Endothelial cell of umbilical vein (primary cell): ENCODE results near the gene RANGRF. TPM values are rescaled to one million over a fixed set of nuclear protein-coding genes. Genes with fewer than 3 reads are reported as not detected.

Experiments used
- BruUV-seq: library from RNA; stranded (reverse); fragments of 400-500 nt; replicated peaks from 2 replicates; lab custom pipeline; 2021; lab: Mats Ljungman, UMichigan
- CTCF ChIA-PET: fragments of 300-600, 350-600 bp; sonication (Branson Sonifier 250); formaldehyde crosslinking; loops from one replicate; lab custom pipeline; 2021; ENCODE audit warnings: antibody characterized with exemption, inconsistent platforms; lab: Charles Lee
- POLR2A ChIA-PET: fragments of 300-600, 350-600 bp; sonication (Branson Sonifier 250); formaldehyde crosslinking; loops from one replicate; lab custom pipeline; 2021; ENCODE audit warnings: antibody characterized with exemption, inconsistent platforms; lab: Charles Lee
- DNase-seq: peaks from one replicate; pipeline ENCODE4 v3.0.0-alpha.2; 2011; ENCODE audit warnings: low read depth, low spot score
- FAIRE-seq: peaks from 2 replicates; lab custom pipeline; 2011; peaks lifted over from hg19 to GRCh38; lab: Jason Lieb, UNC
- H2AFZ ChIP-seq: 2 replicates; pipeline ENCODE4 v1.6.0; 2012; ENCODE audit warnings: low read depth, low read length, control low read depth, inconsistent platforms
- H3K27ac ChIP-seq: 2 replicates; pipeline ENCODE4 v1.5.1; 2011; ENCODE audit warnings: low read depth, mild to moderate bottlenecking, control low read depth, low read length, moderate library complexity; ENCODE audit not compliant: insufficient read depth
- H3K27me3 ChIP-seq, 2 experiments: 2 replicates each; pipeline versions ENCODE4 v1.6.0 to v1.6.1; 2011; ENCODE audit warnings: low read length in 2 of 2, mixed read lengths in 1 of 2; ENCODE audit not compliant: control insufficient read depth in 2 of 2, insufficient read depth in 2 of 2
- H3K36me3 ChIP-seq, 2 experiments: 2 replicates in 1 of 2; 3 replicates in 1 of 2; pipeline ENCODE4 v1.5.1; 2011; ENCODE audit warnings: low read length in 2 of 2, mild to moderate bottlenecking in 1 of 2, moderate library complexity in 1 of 2; ENCODE audit not compliant: control insufficient read depth in 2 of 2, insufficient read depth in 2 of 2; ENCODE audit errors: extremely low read depth in 1 of 2
- H3K4me1 ChIP-seq: 3 replicates; pipeline ENCODE4 v1.5.1; 2011; ENCODE audit warnings: mild to moderate bottlenecking, low read length; ENCODE audit not compliant: control insufficient read depth, insufficient read depth; ENCODE audit errors: extremely low read depth
- H3K4me2 ChIP-seq: 2 replicates; pipeline ENCODE4 v1.6.1; 2011; ENCODE audit warnings: low read length, control low read depth, mixed read lengths; ENCODE audit not compliant: insufficient read depth
- H3K4me3 ChIP-seq, 3 experiments: fragments of 200-600 bp in 1 of 3; sonication (generic), shearing (Covaris generic) in 1 of 3; replicated peaks in 1 of 3; 2 replicates each; pipeline ENCODE4 v1.5.1; 2011 to 2016; ENCODE audit warnings: control low read depth in 3 of 3, low read length in 3 of 3, mild to moderate bottlenecking in 2 of 3, inconsistent platforms in 1 of 3, low read depth in 1 of 3, moderate library complexity in 1 of 3; ENCODE audit not compliant: insufficient read depth in 1 of 3
- H3K79me2 ChIP-seq: 2 replicates; pipeline ENCODE4 v1.6.0; 2012; ENCODE audit warnings: low read length, inconsistent platforms; ENCODE audit not compliant: control insufficient read depth, insufficient read depth
- H3K9ac ChIP-seq: replicated peaks from 2 replicates; pipeline ENCODE3; 2011; ENCODE audit warnings: low read length, control low read depth; ENCODE audit not compliant: insufficient read depth; ENCODE audit errors: extremely low read depth
- H3K9me1 ChIP-seq: replicated peaks from 3 replicates; pipeline ENCODE4 v1.6.0; 2011; ENCODE audit warnings: mild to moderate bottlenecking, low read length; ENCODE audit not compliant: control insufficient read depth, insufficient read depth; ENCODE audit errors: extremely low read depth
- H3K9me3 ChIP-seq: replicated peaks from 2 replicates; pipeline ENCODE4 v1.5.1; 2012; ENCODE audit warnings: low read length, inconsistent platforms; ENCODE audit not compliant: control insufficient read depth, insufficient read depth
- H4K20me1 ChIP-seq: replicated peaks from 2 replicates; pipeline ENCODE3; 2011; ENCODE audit warnings: mild to moderate bottlenecking, low read length; ENCODE audit not compliant: control insufficient read depth, insufficient read depth; ENCODE audit errors: extremely low read depth
- CTCF ChIP-seq, 2 donors: IDR thresholded peaks; 1 replicate in 1 of 2; 2 replicates in 1 of 2; pipeline ENCODE4 v1.5.1; 2011; ENCODE audit warnings: low read length in 2 of 2, mild to moderate bottlenecking in 2 of 2, moderate library complexity in 2 of 2, control low read depth in 1 of 2, inconsistent platforms in 1 of 2, low read depth in 1 of 2; ENCODE audit not compliant: insufficient read depth in 1 of 2; ENCODE audit errors: extremely low read depth in 1 of 2
- EZH2 ChIP-seq: IDR thresholded peaks from 2 replicates; pipeline ENCODE4 v1.6.1; 2012; ENCODE audit warnings: borderline replicate concordance, low read depth, mild to moderate bottlenecking, moderate library complexity, low read length, inconsistent platforms; ENCODE audit not compliant: severe bottlenecking
- JUN ChIP-seq: IDR thresholded peaks from 2 replicates; pipeline ENCODE4 v1.6.1; 2011; ENCODE audit warnings: borderline replicate concordance, low read depth; ENCODE audit not compliant: insufficient read length, insufficient read depth
- MAX ChIP-seq: IDR thresholded peaks from 2 replicates; pipeline ENCODE4 v1.6.1; 2011; ENCODE audit not compliant: insufficient read depth, insufficient read length
- MYC ChIP-seq: IDR thresholded peaks from one replicate; pipeline ENCODE4 v1.6.1; 2011; ENCODE audit warnings: mild to moderate bottlenecking, low read depth, low read length
- POLR2A ChIP-seq: IDR thresholded peaks from 2 replicates; pipeline ENCODE4 v1.6.1; 2012; ENCODE audit warnings: low read depth, mild to moderate bottlenecking, control low read depth, low read length
- POLR2AphosphoS5 ChIP-seq: IDR thresholded peaks from 2 replicates; pipeline ENCODE4 v1.6.1; 2012; ENCODE audit warnings: low read depth, mild to moderate bottlenecking, control low read depth, low read length, moderate library complexity; ENCODE audit not compliant: insufficient read depth
- dilution Hi-C: fragments of 300-500 bp; cut with MboI; formaldehyde crosslinking; loops from one replicate; pipeline ENCODE4 v1.15.0; 2019; ENCODE audit warnings: low sequenced_read_pairs; ENCODE audit not compliant: extremely low pct_ligation_motif_present
- intact Hi-C: fragments of 100-400 bp; cut with micrococcal nuclease; formaldehyde crosslinking; loops from one replicate; pipeline ENCODE4 v1.10.0; 2022
- polyA plus RNA-seq, 4 experiments: library from polyadenylated mRNA; depleted of rRNA in 3 of 4; stranded (reverse) in 3 of 4; unstranded in 1 of 4; fragments of >200 nt; gene quantifications; 2 replicates each; pipeline versions ENCODE4 v1.2.1 to v1.2.3, GENCODE V29; 2011 to 2012; ENCODE audit warnings: missing spikeins in 1 of 4
- total RNA-seq: library from RNA; stranded (reverse); gene quantifications from 2 replicates; pipeline ENCODE4 v1.2.3, GENCODE V29; 2021

Gene RANGRF
- total and polyA plus RNA-seq, 2 donors (not counting 3 experiments of a cell fraction or from before 2014, with no cell fraction given): 36.5 to 52.7 TPM

- no peaks in the 10 kb centered on the region for H3K9me3 ChIP-seq
- no peaks in the 10 kb centered on the region for H3K27me3 ChIP-seq
- no peak overlapping the region for H2AFZ ChIP-seq
- H3K4me3 ChIP-seq: no peak overlapping the region
- H3K36me3 ChIP-seq: peaks cover 9 to 22% of the 10 kb centered on the region in 2 experiments
- POLR2A ChIA-PET: no interaction called here
- no TSS peak for BruUV-seq
- no peaks in the 10 kb centered on the region for H3K9me1 ChIP-seq
- dilution Hi-C loops (no loop called here), intact Hi-C loops (loop anchor here (1.0 kb wide), 1 partner anchor 46 kb away; no protein-coding TSS in a partner anchor)
- H3K9ac ChIP-seq: no peak overlapping the region
- peak; percentile 82 for FAIRE-seq
- TF ChIP-seq POLR2A (no peak), CTCF (IDR thresholded peaks at IDR 0.05; ENCODE audit: extremely low read depth in 1 of 2, insufficient read depth in 1 of 2, low read depth in 1 of 2, low read length in 2 of 2) (peak; percentile 31 to 36), MYC (no peak), JUN (no peak)
- no peak overlapping the region for H3K4me2 ChIP-seq
- H3K4me1 ChIP-seq: peaks cover 12% of the 10 kb centered on the region
- H3K79me2 ChIP-seq: peaks cover 33% of the 10 kb centered on the region
- no peak overlapping the region for H3K27ac ChIP-seq
- DNase-seq: peak; percentile 26
- CTCF ChIA-PET: interaction anchor here (0.5 to 1.7 kb wide), 4 partner anchors 42 to 156 kb away, joined by 3 to 16 read pairs (median 5); partner anchors contain the start of gene SLC25A35
- no peaks in the 10 kb centered on the region for H4K20me1 ChIP-seq
Observed at GRCh38 chr17:8253801-8254200, 34.7 kb upstream of the RANGRF start.

GRCh38 chr17:8254881-8255280 is 33.6 kb upstream of the RANGRF start:
- ChIA-PET CTCF (interaction anchor here (1.0 to 1.7 kb wide), 4 partner anchors 26 to 122 kb away, joined by 3 to 11 read pairs (median 5); partner anchors contain the start of genes KRABD2 and SLC25A35), POLR2A (no interaction called here)
- DNase-seq: no peak
- Histone ChIP-seq H3K9me1 (no peaks in the 10 kb centered on the region), H3K79me2 (peaks cover 26% of the 10 kb centered on the region), H4K20me1 (no peaks in the 10 kb centered on the region), H3K4me3 (no peak overlapping the region), H3K36me3 (peaks cover 9 to 22% of the 10 kb centered on the region in 2 experiments), H3K4me1 (peaks cover 6% of the 10 kb centered on the region), H3K9ac (no peak overlapping the region), H2AFZ (no peak overlapping the region), H3K4me2 (no peak overlapping the region), H3K9me3 (no peaks in the 10 kb centered on the region), H3K27ac (no peak overlapping the region), H3K27me3 (no peaks in the 10 kb centered on the region)
- BruUV-seq: no TSS peak
- dilution Hi-C loops: no loop called here
- TF ChIP-seq EZH2: no peak
- no peak for TF ChIP-seq JUN
- no peak for TF ChIP-seq MAX
- no peak for TF ChIP-seq POLR2AphosphoS5
- no peak for FAIRE-seq
- intact Hi-C loops: no loop called here
